NB4 (cell line): ENCODE results near the gene NUDC.

Experiments used
- CTCF ChIP-seq: IDR thresholded peaks from one replicate; pipeline ENCODE4 v1.5.1; 2012; ENCODE audit warnings: low read depth, low read length
- MAX ChIP-seq: IDR thresholded peaks from 2 replicates; pipeline ENCODE4 v1.6.1; 2011; ENCODE audit warnings: low read depth, low read length
- MYC ChIP-seq: IDR thresholded peaks from 2 replicates; pipeline ENCODE4 v1.6.1; 2011; ENCODE audit warnings: low read depth, low read length
- POLR2A ChIP-seq: IDR thresholded peaks from 2 replicates; pipeline ENCODE4 v1.6.1; 2011; ENCODE audit warnings: mild to moderate bottlenecking; ENCODE audit not compliant: insufficient read length; ENCODE audit errors: extremely low read depth

- TF ChIP-seq CTCF (no peak), POLR2A (no peak), MYC (no peak), MAX (no peak)
Observed at GRCh38 chr1:26965628-26966027, 44.1 kb downstream of the NUDC start.
